A549 (cell line): Measurements from ENCODE around the gene VSIG8. TPM values are rescaled to one million over a fixed set of nuclear protein-coding genes. Genes with fewer than 3 reads are reported as not detected.

Experiments used
- ATAC-seq, 2 experiments: fragments of 200-7000 bp in 1 of 2; fragments of >200 bp in 1 of 2; cut with Nextera tagmentation in 1 of 2; cut with Tn5 transposase in 1 of 2; 3 replicates each; pipeline versions ENCODE4 v1.8.0 to v1.9.1; 2018 to 2020; ENCODE audit warnings: mild to moderate bottlenecking in 1 of 2, moderate library complexity in 1 of 2
- CTCF ChIA-PET: fragments of 300-600 bp; sonication (Branson Sonifier 250); formaldehyde crosslinking; extraction: SDS; loops from one replicate; lab custom pipeline; 2021; ENCODE audit warnings: antibody characterized with exemption, inconsistent platforms; lab: Yijun Ruan, JAX
- POLR2A ChIA-PET: fragments of 350-600 bp; formaldehyde crosslinking; extraction: SDS; loops from one replicate; lab custom pipeline; 2021; ENCODE audit warnings: antibody characterized with exemption, inconsistent platforms; lab: Yijun Ruan, JAX
- DNase-seq, 2 experiments: peaks; one replicate each; pipeline versions ENCODE4 v3.0.0 to v3.0.0-alpha.2; 2011 to 2016; ENCODE audit warnings: low read depth in 1 of 2, low spot score in 1 of 2
- FAIRE-seq: peaks from 2 replicates; lab custom pipeline; 2011; peaks lifted over from hg19 to GRCh38; lab: Jason Lieb, UNC
- H3K27ac ChIP-seq, 2 experiments: fragments of >200 bp; sonication (Bioruptor Twin); formaldehyde crosslinking; 3 replicates each; pipeline ENCODE4 v1.5.1; 2016 to 2017
- H3K4me1 ChIP-seq: fragments of >200 bp; sonication (Bioruptor Twin); formaldehyde crosslinking; 3 replicates; pipeline ENCODE4 v1.6.1; 2016
- H3K4me2 ChIP-seq: fragments of >200 bp; sonication (Bioruptor Twin); formaldehyde crosslinking; 3 replicates; pipeline ENCODE4 v1.6.1; 2016
- H3K4me3 ChIP-seq: fragments of >200 bp; sonication (Bioruptor Twin); formaldehyde crosslinking; 3 replicates; pipeline ENCODE4 v1.5.1; 2016
- H3K9me3 ChIP-seq: fragments of >200 bp; sonication (Bioruptor Twin); formaldehyde crosslinking; 3 replicates; pipeline ENCODE4 v1.6.1; 2016
- CBX8 ChIP-seq: fragments of 200-600 bp; sonication (generic); IDR thresholded peaks from 2 replicates; pipeline ENCODE4 v1.6.1; 2016
- CHD2 ChIP-seq: fragments of 150-350 bp; IDR thresholded peaks from 2 replicates; pipeline ENCODE4 v1.6.1; 2014; ENCODE audit warnings: low read length; ENCODE audit not compliant: partially characterized antibody
- CHD4 ChIP-seq: fragments of 200-600 bp; sonication (generic); IDR thresholded peaks from 2 replicates; pipeline ENCODE4 v1.6.1; 2016; ENCODE audit warnings: antibody characterized with exemption, mild to moderate bottlenecking, borderline replicate concordance
- EHMT2 ChIP-seq: fragments of 200-600 bp; sonication (generic); IDR thresholded peaks from 2 replicates; pipeline ENCODE4 v1.6.1; 2016; ENCODE audit warnings: antibody characterized with exemption, low read depth, mild to moderate bottlenecking, moderate library complexity
- FOXS1 ChIP-seq: fragments of 250-450 bp; sonication (Bioruptor Pico); IDR thresholded peaks from 2 replicates; pipeline ENCODE4 v1.5.0; 2020; ENCODE audit warnings: mild to moderate bottlenecking, moderate library complexity
- HDAC2 ChIP-seq: fragments of 200-600 bp; sonication (generic); IDR thresholded peaks from 2 replicates; pipeline ENCODE4 v1.6.1; 2016
- HEYL ChIP-seq: fragments of 250-450 bp; sonication (Bioruptor Pico); IDR thresholded peaks from 2 replicates; pipeline ENCODE4 v1.8.0; 2021; ENCODE audit warnings: mild to moderate bottlenecking, moderate library complexity
- MAFK ChIP-seq: fragments of 450-650 bp; IDR thresholded peaks from 2 replicates; pipeline ENCODE4 v1.6.1; 2014; ENCODE audit not compliant: partially characterized antibody
- MYC ChIP-seq: IDR thresholded peaks from 2 replicates; pipeline ENCODE4 v1.6.1; 2012; ENCODE audit warnings: mild to moderate bottlenecking, inconsistent platforms, low read length, improper control_type of control experiment, borderline replicate concordance
- RAD21 ChIP-seq, 2 experiments: fragments of >200 bp in 1 of 2; sonication (Bioruptor Twin) in 1 of 2; formaldehyde crosslinking in 1 of 2; IDR thresholded peaks in 1 of 2; conservative IDR thresholded peaks in 1 of 2; 2 replicates in 1 of 2; 3 replicates in 1 of 2; pipeline ENCODE4 v1.6.1; 2012 to 2018; ENCODE audit warnings: inconsistent platforms in 1 of 2
- RARB ChIP-seq: fragments of 250-450 bp; sonication (Bioruptor Pico); IDR thresholded peaks from 2 replicates; pipeline ENCODE4 v1.8.0; 2021; ENCODE audit warnings: mild to moderate bottlenecking, moderate library complexity
- RFX5 ChIP-seq: fragments of 450-650 bp; IDR thresholded peaks from 2 replicates; pipeline ENCODE4 v1.7.1; 2014; ENCODE audit warnings: antibody characterized with exemption, mild to moderate bottlenecking, moderate library complexity
- ZC3H11A ChIP-seq: fragments of 450-650 bp; IDR thresholded peaks from 2 replicates; pipeline ENCODE4 v1.6.1; 2014; ENCODE audit warnings: antibody characterized with exemption, mild to moderate bottlenecking
- ZFP36 ChIP-seq: fragments of 450-650 bp; IDR thresholded peaks from 2 replicates; pipeline ENCODE4 v1.6.1; 2014; ENCODE audit warnings: borderline replicate concordance; ENCODE audit not compliant: partially characterized antibody
- ZNF302 ChIP-seq: fragments of 250-450 bp; sonication (Bioruptor Pico); IDR thresholded peaks from 2 replicates; pipeline ENCODE4 v1.9.0; 2021; ENCODE audit warnings: inconsistent platforms, mild to moderate bottlenecking, moderate library complexity
- WGBS: methylation state at CpG from one replicate; pipeline ENCODE4 v1.1.6; 2017; ENCODE audit errors: missing lambda C conversion rate; 5-methylcytosine and 5-hydroxymethylcytosine counted together
- polyA plus RNA-seq, 4 experiments: library from polyadenylated mRNA; depleted of rRNA in 3 of 4; stranded (reverse); fragments of >200 nt; fragmentation: RNase III in 1 of 4; extraction: RNeasy Plus Mini Kit Qiagen cat#74134 plus additional on column Dnase treatment in 1 of 4; gene quantifications; 2 replicates in 3 of 4; 3 replicates in 1 of 4; pipeline ENCODE4 v1.2.3, GENCODE V29; 2011 to 2017
- TF ChIP-seq, protein P1 (sequence below): IDR thresholded peaks from 2 replicates; pipeline ENCODE4 v1.6.1; 2012
- TF ChIP-seq, protein P2 (sequence below): fragments of 150-350 bp; IDR thresholded peaks from 2 replicates; pipeline ENCODE4 v1.6.1; 2014; ENCODE audit warnings: low read depth, mild to moderate bottlenecking, low read length
- TF ChIP-seq, protein P3 (sequence below): fragments of >200 bp; sonication (Bioruptor Twin); formaldehyde crosslinking; IDR thresholded peaks from 3 replicates; pipeline ENCODE4 v1.5.1; 2016
- TF ChIP-seq, protein P4 (sequence below): fragments of >200 bp; sonication (Bioruptor Twin); formaldehyde crosslinking; IDR thresholded peaks from 2 replicates; pipeline ENCODE4 v1.6.1; 2016
- TF ChIP-seq, protein P5 (sequence below): fragments of 250-450 bp; sonication (Bioruptor Pico); IDR thresholded peaks from 2 replicates; pipeline ENCODE4 v1.5.0; 2021; ENCODE audit warnings: mild to moderate bottlenecking, moderate library complexity, borderline replicate concordance

The VSIG8 gene
- polyA plus RNA-seq, 2 of the 4 experiments (the other 2 are of a cell fraction), result 0.04 to 0.09 TPM

DNA sequence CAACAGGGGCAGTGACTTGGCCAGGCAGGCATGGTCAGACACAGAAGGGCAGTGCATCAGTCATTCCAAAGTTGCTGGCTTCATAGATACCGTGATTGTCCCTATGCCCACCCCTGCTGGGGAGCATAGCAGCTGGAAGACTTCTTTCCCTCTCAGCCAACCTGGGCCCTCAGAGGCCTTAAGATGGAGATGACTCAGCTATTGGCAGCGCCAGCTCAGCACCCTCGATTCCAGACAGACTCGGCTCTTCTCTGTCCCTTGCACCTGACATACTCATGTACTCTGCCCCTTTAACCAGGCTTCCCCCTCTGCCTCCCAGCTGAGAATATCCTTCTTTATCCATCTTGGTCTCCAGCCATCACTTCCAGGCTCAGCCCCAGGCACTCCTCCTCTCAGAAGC lies 19.0 kb downstream of the VSIG8 start:
- no peak for FAIRE-seq
- CTCF ChIA-PET, result interaction anchor here (0.9 to 1.7 kb wide), 3 partner anchors 45 to 49 kb away, joined by 4 to 7 read pairs (median 7); no protein-coding TSS in a partner anchor
- no peak overlapping the region for H3K4me3 ChIP-seq
- DNase-seq, result no peak
- H3K9me3 ChIP-seq, result no peaks in the 10 kb centered on the region
- TF ChIP-seq MAFK, result peak; percentile 2
- TF ChIP-seq, protein P1, sequence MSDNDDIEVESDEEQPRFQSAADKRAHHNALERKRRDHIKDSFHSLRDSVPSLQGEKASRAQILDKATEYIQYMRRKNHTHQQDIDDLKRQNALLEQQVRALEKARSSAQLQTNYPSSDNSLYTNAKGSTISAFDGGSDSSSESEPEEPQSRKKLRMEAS, result no peak
- POLR2A ChIA-PET, result interaction anchor here (1.3 kb wide), 1 partner anchor 10 kb away, joined by 3 read pairs; no protein-coding TSS in a partner anchor
- WGBS, result 55% methylated on average over 4 of the region's 4 CpGs
- H3K27ac ChIP-seq, result no peak overlapping the region
- H3K4me1 ChIP-seq, result peaks cover 5% of the 10 kb centered on the region; the same call in 2 of the 3 replicates
- H3K4me2 ChIP-seq, result no peak overlapping the region
- no peak; a peak in 1 of 6 replicates for ATAC-seq

DNA sequence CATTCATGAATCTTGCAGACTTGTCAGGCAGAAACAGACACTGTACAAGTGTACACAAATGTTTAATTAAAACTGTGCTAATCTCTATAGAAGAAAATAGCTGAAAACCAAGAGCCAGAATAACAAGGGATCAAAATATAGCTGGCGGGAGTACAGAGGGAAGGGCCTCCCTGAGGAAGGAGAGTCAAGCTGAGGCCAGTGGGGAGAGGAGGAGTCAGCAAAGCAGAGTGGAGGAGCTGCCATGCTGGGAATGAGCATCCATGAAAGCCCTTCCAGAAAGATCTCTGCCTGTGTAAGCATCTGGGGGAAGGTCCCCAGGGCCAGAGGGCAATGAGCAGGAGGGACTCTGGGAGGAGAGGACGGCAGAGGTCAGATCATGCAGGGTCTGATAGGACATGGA lies 20.7 kb downstream of the VSIG8 start:
- DNase-seq (no peak), FAIRE-seq (no peak), ATAC-seq (no peak)
- 90% methylated on average over 2 of the region's 2 CpGs for WGBS
- ChIA-PET CTCF (interaction anchor here (0.8 to 5.2 kb wide), 8 partner anchors 8 to 181 kb away, joined by 3 to 53 read pairs (median 6); no protein-coding TSS in a partner anchor), POLR2A (no interaction called here)
- TF ChIP-seq, protein P2, sequence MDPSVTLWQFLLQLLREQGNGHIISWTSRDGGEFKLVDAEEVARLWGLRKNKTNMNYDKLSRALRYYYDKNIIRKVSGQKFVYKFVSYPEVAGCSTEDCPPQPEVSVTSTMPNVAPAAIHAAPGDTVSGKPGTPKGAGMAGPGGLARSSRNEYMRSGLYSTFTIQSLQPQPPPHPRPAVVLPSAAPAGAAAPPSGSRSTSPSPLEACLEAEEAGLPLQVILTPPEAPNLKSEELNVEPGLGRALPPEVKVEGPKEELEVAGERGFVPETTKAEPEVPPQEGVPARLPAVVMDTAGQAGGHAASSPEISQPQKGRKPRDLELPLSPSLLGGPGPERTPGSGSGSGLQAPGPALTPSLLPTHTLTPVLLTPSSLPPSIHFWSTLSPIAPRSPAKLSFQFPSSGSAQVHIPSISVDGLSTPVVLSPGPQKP, result no peak
- TF ChIP-seq, protein P3, sequence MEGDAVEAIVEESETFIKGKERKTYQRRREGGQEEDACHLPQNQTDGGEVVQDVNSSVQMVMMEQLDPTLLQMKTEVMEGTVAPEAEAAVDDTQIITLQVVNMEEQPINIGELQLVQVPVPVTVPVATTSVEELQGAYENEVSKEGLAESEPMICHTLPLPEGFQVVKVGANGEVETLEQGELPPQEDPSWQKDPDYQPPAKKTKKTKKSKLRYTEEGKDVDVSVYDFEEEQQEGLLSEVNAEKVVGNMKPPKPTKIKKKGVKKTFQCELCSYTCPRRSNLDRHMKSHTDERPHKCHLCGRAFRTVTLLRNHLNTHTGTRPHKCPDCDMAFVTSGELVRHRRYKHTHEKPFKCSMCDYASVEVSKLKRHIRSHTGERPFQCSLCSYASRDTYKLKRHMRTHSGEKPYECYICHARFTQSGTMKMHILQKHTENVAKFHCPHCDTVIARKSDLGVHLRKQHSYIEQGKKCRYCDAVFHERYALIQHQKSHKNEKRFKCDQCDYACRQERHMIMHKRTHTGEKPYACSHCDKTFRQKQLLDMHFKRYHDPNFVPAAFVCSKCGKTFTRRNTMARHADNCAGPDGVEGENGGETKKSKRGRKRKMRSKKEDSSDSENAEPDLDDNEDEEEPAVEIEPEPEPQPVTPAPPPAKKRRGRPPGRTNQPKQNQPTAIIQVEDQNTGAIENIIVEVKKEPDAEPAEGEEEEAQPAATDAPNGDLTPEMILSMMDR, result no peak
- TF ChIP-seq CHD4 (no peak), CBX8 (no peak), ZFP36 (no peak), EHMT2 (no peak), RAD21 (conservative IDR thresholded peaks at IDR 0.05 in 1 of 2, IDR thresholded peaks at IDR 0.05 in 1 of 2) (no peak), HEYL (CRISPR knock-in tag) (no peak)
- TF ChIP-seq, protein P1, result no peak
- H3K4me1 ChIP-seq, result peaks cover 3% of the 10 kb centered on the region; the same call in 1 of the 3 replicates
- no peak overlapping the region for H3K4me3 ChIP-seq
- H3K4me2 ChIP-seq, result no peak overlapping the region
- H3K27ac ChIP-seq, result no peak overlapping the region
- no peaks in the 10 kb centered on the region for H3K9me3 ChIP-seq

DNA sequence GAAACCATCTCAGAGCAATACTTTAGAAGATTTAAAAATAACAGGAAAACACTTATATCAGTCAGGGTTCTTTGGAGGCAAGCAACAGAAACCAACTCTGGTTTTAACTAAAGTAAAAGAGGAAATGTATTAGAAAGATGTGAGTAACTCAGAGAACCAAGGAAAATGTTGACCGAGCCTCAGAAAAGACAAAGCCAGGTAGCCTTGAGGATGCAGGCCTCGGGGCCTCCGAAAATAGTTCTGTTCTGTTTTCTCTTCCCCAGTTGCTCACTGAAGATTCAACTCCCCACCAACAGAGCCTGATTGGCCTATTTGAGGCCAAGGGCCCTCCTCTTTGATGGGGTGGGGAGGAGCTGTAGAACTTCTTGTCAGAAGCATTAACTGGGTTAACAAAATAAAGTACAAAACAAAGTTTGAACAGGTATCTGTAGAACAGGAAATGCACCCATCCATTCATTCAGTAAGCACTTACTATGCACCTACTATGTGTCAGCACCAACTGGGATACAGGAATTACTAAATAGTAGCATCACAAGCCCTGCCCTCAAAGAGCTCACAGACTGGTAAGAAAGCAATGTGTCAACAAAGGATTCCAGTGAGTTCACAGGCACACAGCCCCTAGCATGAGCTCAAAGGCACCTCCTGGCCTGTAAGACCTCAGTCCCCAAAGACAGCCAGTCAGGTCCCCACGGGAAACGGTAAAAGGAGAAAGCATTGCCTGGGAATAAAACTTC lies 23.2 kb downstream of the VSIG8 start:
- POLR2A ChIA-PET, result interaction anchor here (0.7 kb wide), 1 partner anchor 14 kb away, joined by 3 read pairs; no protein-coding TSS in a partner anchor
- WGBS, result 67% methylated on average over 5 of the region's 5 CpGs
- CTCF ChIA-PET, result interaction anchor here (1.2 to 5.2 kb wide), 4 partner anchors 11 to 168 kb away, joined by 4 to 53 read pairs (median 8); partner anchors contain the start of gene FCRL6
- H3K4me2 ChIP-seq, result no peak overlapping the region
- no peak for DNase-seq
- ATAC-seq, result no peak
- TF ChIP-seq RARB (CRISPR knock-in tag) (no peak), ZC3H11A (no peak), ZNF302 (CRISPR knock-in tag) (no peak), MYC (no peak), CHD2 (no peak), HDAC2 (no peak), RFX5 (no peak), FOXS1 (CRISPR knock-in tag) (no peak)
- TF ChIP-seq, protein P4, sequence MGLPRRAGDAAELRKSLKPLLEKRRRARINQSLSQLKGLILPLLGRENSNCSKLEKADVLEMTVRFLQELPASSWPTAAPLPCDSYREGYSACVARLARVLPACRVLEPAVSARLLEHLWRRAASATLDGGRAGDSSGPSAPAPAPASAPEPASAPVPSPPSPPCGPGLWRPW, result no peak
- TF ChIP-seq, protein P1, result no peak
- TF ChIP-seq, protein P5, sequence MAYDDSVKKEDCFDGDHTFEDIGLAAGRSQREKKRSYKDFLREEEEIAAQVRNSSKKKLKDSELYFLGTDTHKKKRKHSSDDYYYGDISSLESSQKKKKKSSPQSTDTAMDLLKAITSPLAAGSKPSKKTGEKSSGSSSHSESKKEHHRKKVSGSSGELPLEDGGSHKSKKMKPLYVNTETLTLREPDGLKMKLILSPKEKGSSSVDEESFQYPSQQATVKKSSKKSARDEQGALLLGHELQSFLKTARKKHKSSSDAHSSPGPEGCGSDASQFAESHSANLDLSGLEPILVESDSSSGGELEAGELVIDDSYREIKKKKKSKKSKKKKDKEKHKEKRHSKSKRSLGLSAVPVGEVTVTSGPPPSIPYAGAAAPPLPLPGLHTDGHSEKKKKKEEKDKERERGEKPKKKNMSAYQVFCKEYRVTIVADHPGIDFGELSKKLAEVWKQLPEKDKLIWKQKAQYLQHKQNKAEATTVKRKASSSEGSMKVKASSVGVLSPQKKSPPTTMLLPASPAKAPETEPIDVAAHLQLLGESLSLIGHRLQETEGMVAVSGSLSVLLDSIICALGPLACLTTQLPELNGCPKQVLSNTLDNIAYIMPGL, result no peak
- H3K9me3 ChIP-seq, result no peaks in the 10 kb centered on the region
- H3K4me3 ChIP-seq, result no peak overlapping the region
- H3K27ac ChIP-seq, result no peak overlapping the region
- no peak for FAIRE-seq
- no peaks in the 10 kb centered on the region for H3K4me1 ChIP-seq
